ENCODE results near the gene C6orf47. TPM values are rescaled to one million over a fixed set of nuclear protein-coding genes. Genes with fewer than 3 reads are reported as not detected.

The C6orf47 gene
- total and polyA plus RNA-seq, 2 of the 13 experiments (the other 11 are each of a cell fraction or from before 2014, with no cell fraction given) = 1.7 to 18.1 TPM

- TF ChIP-seq ZBTB34 (CRISPR knock-in tag; IDR thresholded peaks at IDR 0.05) (peak; percentile 95), EEA1 (CRISPR knock-in tag; IDR thresholded peaks at IDR 0.05; ENCODE audit: borderline replicate concordance) (no peak), PHF21A (CRISPR knock-in tag; IDR thresholded peaks at IDR 0.05) (peak; percentile 98), ZBED4 (CRISPR knock-in tag; IDR thresholded peaks at IDR 0.05; ENCODE audit: borderline replicate concordance) (peak; percentile 79; the same call in 1 of the 2 replicates), ZBTB8A (CRISPR knock-in tag; IDR thresholded peaks at IDR 0.05; ENCODE audit: borderline replicate concordance, low read depth) (peak; percentile 73; the same call in 1 of the 2 replicates), PRPF4 (IDR thresholded peaks at IDR 0.05; ENCODE audit: low read depth, low read length, poor library complexity, severe bottlenecking) (no peak), SMC3 (IDR thresholded peaks at IDR 0.05; ENCODE audit: low read length) (peak; percentile 38), SP4 (CRISPR knock-in tag; IDR thresholded peaks at IDR 0.05) (peak; percentile 71), ZNF879 (CRISPR knock-in tag; IDR thresholded peaks at IDR 0.05) (no peak), ZNF441 (CRISPR knock-in tag; IDR thresholded peaks at IDR 0.05; ENCODE audit: borderline replicate concordance) (peak; percentile 76; the same call in 1 of the 2 replicates), ZNF331 (CRISPR knock-in tag; IDR thresholded peaks at IDR 0.05) (peak; percentile 98), ZFP36 (IDR thresholded peaks at IDR 0.05; ENCODE audit: borderline replicate concordance, low read depth, low read length, partially characterized antibody) (peak; percentile 24), THAP7 (CRISPR knock-in tag; IDR thresholded peaks at IDR 0.05) (peak; percentile 40; the same call in 1 of the 2 replicates), POLR2G (IDR thresholded peaks at IDR 0.05; ENCODE audit: low read depth, low read length) (peak; percentile 99), ZNF563 (CRISPR knock-in tag; IDR thresholded peaks at IDR 0.05) (peak; percentile 44; the same call in 1 of the 2 replicates), SRSF4 (IDR thresholded peaks at IDR 0.05; ENCODE audit: low read depth, low read length, poor library complexity, severe bottlenecking) (no peak), XBP1 (CRISPR knock-in tag; IDR thresholded peaks at IDR 0.05) (peak; percentile 62; the same call in 1 of the 2 replicates)
- TF ChIP-seq, protein P1, sequence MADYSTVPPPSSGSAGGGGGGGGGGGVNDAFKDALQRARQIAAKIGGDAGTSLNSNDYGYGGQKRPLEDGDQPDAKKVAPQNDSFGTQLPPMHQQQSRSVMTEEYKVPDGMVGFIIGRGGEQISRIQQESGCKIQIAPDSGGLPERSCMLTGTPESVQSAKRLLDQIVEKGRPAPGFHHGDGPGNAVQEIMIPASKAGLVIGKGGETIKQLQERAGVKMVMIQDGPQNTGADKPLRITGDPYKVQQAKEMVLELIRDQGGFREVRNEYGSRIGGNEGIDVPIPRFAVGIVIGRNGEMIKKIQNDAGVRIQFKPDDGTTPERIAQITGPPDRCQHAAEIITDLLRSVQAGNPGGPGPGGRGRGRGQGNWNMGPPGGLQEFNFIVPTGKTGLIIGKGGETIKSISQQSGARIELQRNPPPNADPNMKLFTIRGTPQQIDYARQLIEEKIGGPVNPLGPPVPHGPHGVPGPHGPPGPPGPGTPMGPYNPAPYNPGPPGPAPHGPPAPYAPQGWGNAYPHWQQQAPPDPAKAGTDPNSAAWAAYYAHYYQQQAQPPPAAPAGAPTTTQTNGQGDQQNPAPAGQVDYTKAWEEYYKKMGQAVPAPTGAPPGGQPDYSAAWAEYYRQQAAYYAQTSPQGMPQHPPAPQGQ (CRISPR knock-in tag; IDR thresholded peaks at IDR 0.05; ENCODE audit: borderline replicate concordance) = peak; percentile 85
Observed at GRCh38 chr6:31655349-31656237, 5.0 kb downstream of the C6orf47 start, which contains the start of gene APOM (continued).

Measured in HepG2 (cell line).